Endothelial cell of umbilical vein (primary cell): Measurements from ENCODE around the gene FKBP7.

Experiments used
- CTCF ChIP-seq, 2 donors: IDR thresholded peaks; 1 replicate in 1 of 2; 2 replicates in 1 of 2; pipeline ENCODE4 v1.5.1; 2011; ENCODE audit warnings: low read length in 2 of 2, mild to moderate bottlenecking in 2 of 2, moderate library complexity in 2 of 2, control low read depth in 1 of 2, inconsistent platforms in 1 of 2, low read depth in 1 of 2; ENCODE audit not compliant: insufficient read depth in 1 of 2; ENCODE audit errors: extremely low read depth in 1 of 2
- JUN ChIP-seq: IDR thresholded peaks from 2 replicates; pipeline ENCODE4 v1.6.1; 2011; ENCODE audit warnings: borderline replicate concordance, low read depth; ENCODE audit not compliant: insufficient read length, insufficient read depth
- MYC ChIP-seq: IDR thresholded peaks from one replicate; pipeline ENCODE4 v1.6.1; 2011; ENCODE audit warnings: mild to moderate bottlenecking, low read depth, low read length
- POLR2A ChIP-seq: IDR thresholded peaks from 2 replicates; pipeline ENCODE4 v1.6.1; 2012; ENCODE audit warnings: low read depth, mild to moderate bottlenecking, control low read depth, low read length
- POLR2AphosphoS5 ChIP-seq: IDR thresholded peaks from 2 replicates; pipeline ENCODE4 v1.6.1; 2012; ENCODE audit warnings: low read depth, mild to moderate bottlenecking, control low read depth, low read length, moderate library complexity; ENCODE audit not compliant: insufficient read depth

- TF ChIP-seq POLR2AphosphoS5 = no peak
- no peak for TF ChIP-seq POLR2A
- TF ChIP-seq JUN = no peak
- TF ChIP-seq CTCF (IDR thresholded peaks at IDR 0.05; ENCODE audit: extremely low read depth in 1 of 2, insufficient read depth in 1 of 2, low read depth in 1 of 2, low read length in 2 of 2) = no peak
- TF ChIP-seq MYC = no peak
These were observed 36.3 kb upstream of the FKBP7 start for GRCh38 chr2:178514664-178515063.
